A549 treated with dexamethasone at 1 μM for 4 hours (cell line): ENCODE data around the gene ACOT9. TPM values are rescaled to one million over a fixed set of nuclear protein-coding genes. Genes with fewer than 3 reads are reported as not detected.

Source experiments
- total RNA-seq: library from RNA; stranded (reverse); fragments of 200-300 nt; extraction: Qiagen RNA extraction; gene quantifications from 5 replicates; pipeline ENCODE4 v1.2.3, GENCODE V29; 2022

The ACOT9 gene
- 86.4 to 100 TPM (median 93.1 TPM) in 5 replicates for total RNA-seq

GRCh38 chrX:23742697-23743622 is at the start of gene ACOT9:
TSS of gene ACOT9 (minus strand) at chrX:23743276. CDS start at chrX:23743144, 132 bp downstream.

GRCh38 chrX:23782863-23783588 is 40.0 kb upstream of the ACOT9 start, which contains the start of gene SAT1:
TSS of gene SAT1 (plus strand) at chrX:23783173. CDS start at chrX:23783352, 179 bp downstream.

GRCh38 chrX:23667239-23668177 is 75.6 kb downstream of the ACOT9 start, which contains the start of gene PRDX4:
TSS of gene PRDX4 (plus strand) at chrX:23667493. CDS start at chrX:23667571, 78 bp downstream.

Other genes starting within 250 kb of the ACOT9 start
- gene PRDX4, start 75.8 kb downstream of the ACOT9 start, total RNA-seq = 242 to 265 TPM (median 256 TPM) in 5 replicates
- gene SAT1, start 39.9 kb upstream of the ACOT9 start, total RNA-seq = 363 to 451 TPM (median 424 TPM) in 5 replicates
- gene APOO, start 164.7 kb upstream of the ACOT9 start, total RNA-seq = 28.3 to 30.9 TPM (median 29.3 TPM) in 5 replicates
- gene CXorf58, start 164.7 kb upstream of the ACOT9 start, total RNA-seq = 0.06 to 0.14 TPM (median 0.10 TPM) in 5 replicates